MCF 10A (cell line): ENCODE measurements around the gene RNF217. TPM values are rescaled to one million over a fixed set of nuclear protein-coding genes. Genes with fewer than 3 reads are reported as not detected.

Experiments used
- BruUV-seq: library from RNA; stranded (reverse); fragments of 400-500 nt; replicated peaks from 2 replicates; lab custom pipeline; 2021; lab: Mats Ljungman, UMichigan
- CTCF ChIA-PET: fragments of 300-600 bp; sonication (Branson Sonifier 250); formaldehyde crosslinking; extraction: SDS; loops from one replicate; lab custom pipeline; 2021; ENCODE audit warnings: antibody characterized with exemption, inconsistent platforms; lab: Yijun Ruan, JAX
- POLR2A ChIA-PET: fragments of 300-600, 350-650 bp; sonication (Branson Sonifier 250); formaldehyde crosslinking; extraction: SDS; loops from one replicate; lab custom pipeline; 2020; ENCODE audit warnings: antibody characterized with exemption, inconsistent platforms; lab: Yijun Ruan, JAX
- DNase-seq: peaks from one replicate; pipeline ENCODE4 v3.0.0-alpha.2; 2018; ENCODE audit not compliant: unreplicated experiment
- H3K27ac Mint-ChIP-seq: one replicate; pipeline ENCODE4 v1.8.0; 2022; ENCODE audit warnings: mild to moderate bottlenecking, low read depth, mixed read lengths; ENCODE audit not compliant: unreplicated experiment
- H3K27me3 Mint-ChIP-seq: one replicate; pipeline ENCODE4 v1.8.0; 2022; ENCODE audit warnings: mixed read lengths; ENCODE audit not compliant: insufficient read depth, unreplicated experiment
- H3K36me3 Mint-ChIP-seq: one replicate; pipeline ENCODE4 v1.8.0; 2022; ENCODE audit warnings: mild to moderate bottlenecking, moderate library complexity, mixed read lengths; ENCODE audit not compliant: insufficient read depth, unreplicated experiment
- H3K4me1 Mint-ChIP-seq: one replicate; pipeline ENCODE4 v1.8.0; 2022; ENCODE audit warnings: mixed read lengths; ENCODE audit not compliant: insufficient read depth, unreplicated experiment
- H3K4me3 Mint-ChIP-seq: one replicate; pipeline ENCODE4 v1.8.0; 2022; ENCODE audit warnings: mild to moderate bottlenecking, moderate library complexity, mixed read lengths; ENCODE audit not compliant: unreplicated experiment
- H3K9me3 Mint-ChIP-seq: one replicate; pipeline ENCODE4 v1.8.0; 2022; ENCODE audit warnings: mixed read lengths; ENCODE audit not compliant: unreplicated experiment
- intact Hi-C: fragments of 100-400 bp; cut with micrococcal nuclease; formaldehyde crosslinking; loops from 2 replicates; pipeline ENCODE4 v1.14.1; 2022
- total RNA-seq: library from RNA; stranded (reverse); gene quantifications from 2 replicates; pipeline ENCODE4 v1.2.3, GENCODE V29; 2022
- TF ChIP-seq, protein P1 (sequence below): fragments of 200-600 bp; IDR thresholded peaks from one replicate; pipeline ENCODE4 v1.8.0; 2022; ENCODE audit warnings: antibody characterized with exemption, mild to moderate bottlenecking; ENCODE audit not compliant: unreplicated experiment

The RNF217 gene
- total RNA-seq, 1 experiment from 2014 or later, result 24.8 TPM

DNA sequence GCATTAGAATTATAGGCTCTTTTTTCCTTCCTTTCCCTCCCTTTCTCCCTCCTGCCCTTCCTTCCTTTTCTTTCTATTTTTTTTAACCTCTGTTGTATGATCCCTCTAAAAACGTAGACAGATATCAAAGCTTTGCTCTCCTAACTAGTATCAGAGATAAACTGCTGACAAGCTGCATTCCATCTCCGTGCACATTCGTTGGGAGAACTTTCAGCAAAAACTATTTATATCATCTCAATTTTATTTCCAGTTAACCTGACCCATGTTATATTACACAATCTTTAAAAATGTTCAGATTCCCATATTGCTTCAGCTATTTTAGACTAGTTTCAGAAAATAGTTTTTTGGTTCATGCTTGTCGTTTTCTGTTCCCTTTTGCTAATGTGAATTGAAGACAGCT, 47.3 kb downstream of the RNF217 start:
- TF ChIP-seq, protein P1, sequence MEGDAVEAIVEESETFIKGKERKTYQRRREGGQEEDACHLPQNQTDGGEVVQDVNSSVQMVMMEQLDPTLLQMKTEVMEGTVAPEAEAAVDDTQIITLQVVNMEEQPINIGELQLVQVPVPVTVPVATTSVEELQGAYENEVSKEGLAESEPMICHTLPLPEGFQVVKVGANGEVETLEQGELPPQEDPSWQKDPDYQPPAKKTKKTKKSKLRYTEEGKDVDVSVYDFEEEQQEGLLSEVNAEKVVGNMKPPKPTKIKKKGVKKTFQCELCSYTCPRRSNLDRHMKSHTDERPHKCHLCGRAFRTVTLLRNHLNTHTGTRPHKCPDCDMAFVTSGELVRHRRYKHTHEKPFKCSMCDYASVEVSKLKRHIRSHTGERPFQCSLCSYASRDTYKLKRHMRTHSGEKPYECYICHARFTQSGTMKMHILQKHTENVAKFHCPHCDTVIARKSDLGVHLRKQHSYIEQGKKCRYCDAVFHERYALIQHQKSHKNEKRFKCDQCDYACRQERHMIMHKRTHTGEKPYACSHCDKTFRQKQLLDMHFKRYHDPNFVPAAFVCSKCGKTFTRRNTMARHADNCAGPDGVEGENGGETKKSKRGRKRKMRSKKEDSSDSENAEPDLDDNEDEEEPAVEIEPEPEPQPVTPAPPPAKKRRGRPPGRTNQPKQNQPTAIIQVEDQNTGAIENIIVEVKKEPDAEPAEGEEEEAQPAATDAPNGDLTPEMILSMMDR, result no peak
- no TSS peak for BruUV-seq
- Mint-ChIP-seq H3K4me3 (no peak overlapping the region), H3K9me3 (no peaks in the 10 kb centered on the region), H3K27ac (peak overlapping the region; percentile 36), H3K27me3 (no peaks in the 10 kb centered on the region), H3K4me1 (peaks cover 36% of the 10 kb centered on the region), H3K36me3 (peaks cover 11% of the 10 kb centered on the region)
- ChIA-PET CTCF (interaction anchor here (0.6 to 1.3 kb wide), 5 partner anchors 10 to 920 kb away, joined by 3 to 5 read pairs (median 4); no protein-coding TSS in a partner anchor), POLR2A (interaction anchor here (0.6 to 3.0 kb wide), 7 partner anchors 10 to 93 kb away, joined by 3 to 15 read pairs (median 3); no protein-coding TSS in a partner anchor)
- no peak for DNase-seq
- intact Hi-C loops, result no loop called here

DNA sequence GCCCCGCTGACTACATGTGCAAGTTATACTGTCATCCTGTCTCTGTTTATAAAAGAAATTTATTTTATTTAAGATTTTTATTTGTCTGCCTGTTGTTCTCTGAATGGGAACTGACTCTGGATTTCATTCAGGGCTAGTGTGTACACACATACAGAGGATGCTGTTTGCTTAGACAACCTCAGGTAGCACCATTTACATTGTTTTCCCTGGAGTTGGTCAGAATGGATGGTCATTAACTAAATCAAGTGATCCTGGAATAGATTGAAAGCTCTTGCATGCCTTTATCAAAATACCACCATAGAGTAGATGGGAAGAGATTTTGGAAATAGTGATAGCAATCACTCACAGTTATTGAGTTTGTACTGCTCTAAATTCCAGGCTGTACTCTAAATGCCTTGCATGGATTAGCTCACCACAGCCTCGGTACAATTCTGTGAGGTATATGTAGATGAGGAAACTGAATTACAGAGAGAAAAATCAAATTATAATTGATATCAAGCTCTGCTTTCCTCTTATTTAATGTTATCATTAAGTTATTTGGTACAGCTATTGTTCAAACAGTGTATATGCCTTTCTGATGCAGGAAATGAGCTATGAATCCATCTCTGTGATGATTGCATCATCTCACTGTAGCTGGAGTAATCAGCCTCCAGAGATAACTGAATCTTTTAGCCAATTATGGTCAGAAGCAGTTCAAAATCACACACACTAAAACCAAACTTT, 51.9 kb downstream of the RNF217 start:
- peak; percentile 60 for DNase-seq
- H3K9me3 Mint-ChIP-seq, result no peaks in the 10 kb centered on the region
- peak overlapping the region; percentile 2 for H3K27ac Mint-ChIP-seq
- TF ChIP-seq, protein P1, result no peak
- no peaks in the 10 kb centered on the region for H3K27me3 Mint-ChIP-seq
- peaks cover 28% of the 10 kb centered on the region for H3K4me1 Mint-ChIP-seq
- CTCF ChIA-PET, result interaction anchor here (0.6 to 0.9 kb wide), 3 partner anchors 15 to 360 kb away, joined by 3 to 6 read pairs (median 3); no protein-coding TSS in a partner anchor
- POLR2A ChIA-PET, result interaction anchor here (0.9 to 2.7 kb wide), 5 partner anchors 8 to 51 kb away, joined by 3 to 20 read pairs (median 5); partner anchors contain the start of gene RNF217
- H3K36me3 Mint-ChIP-seq, result peaks cover 11% of the 10 kb centered on the region
- TSS peak; percentile 37 for BruUV-seq
- intact Hi-C loops, result no loop called here
- H3K4me3 Mint-ChIP-seq, result no peak overlapping the region

DNA sequence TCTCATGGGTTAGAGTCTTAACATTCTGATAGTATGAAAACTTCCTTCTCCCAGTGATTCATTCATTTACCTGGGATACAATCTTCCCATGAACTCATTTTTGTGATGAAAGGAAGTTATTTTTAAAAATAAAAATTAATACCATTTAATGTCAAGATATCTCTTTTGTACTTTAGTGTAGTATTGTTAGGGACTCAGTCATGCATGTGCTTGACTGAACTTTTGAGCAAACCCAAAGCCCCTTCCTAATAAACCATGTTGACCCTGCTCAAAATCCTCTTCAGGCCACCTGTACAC, 52.4 kb downstream of the RNF217 start:
- Mint-ChIP-seq H3K4me3 (no peak overlapping the region), H3K36me3 (peaks cover 11% of the 10 kb centered on the region), H3K4me1 (peaks cover 23% of the 10 kb centered on the region), H3K27me3 (no peaks in the 10 kb centered on the region), H3K27ac (peak overlapping the region; percentile 2), H3K9me3 (no peaks in the 10 kb centered on the region)
- POLR2A ChIA-PET, result interaction anchor here (0.9 to 2.7 kb wide), 5 partner anchors 9 to 51 kb away, joined by 3 to 20 read pairs (median 5); partner anchors contain the start of gene RNF217
- CTCF ChIA-PET, result interaction anchor here (0.7 to 0.9 kb wide), 2 partner anchors 16 to 27 kb away, joined by 3 to 6 read pairs; no protein-coding TSS in a partner anchor
- DNase-seq, result no peak
- BruUV-seq, result no TSS peak
- TF ChIP-seq, protein P1, result no peak
- intact Hi-C loops, result no loop called here

DNA sequence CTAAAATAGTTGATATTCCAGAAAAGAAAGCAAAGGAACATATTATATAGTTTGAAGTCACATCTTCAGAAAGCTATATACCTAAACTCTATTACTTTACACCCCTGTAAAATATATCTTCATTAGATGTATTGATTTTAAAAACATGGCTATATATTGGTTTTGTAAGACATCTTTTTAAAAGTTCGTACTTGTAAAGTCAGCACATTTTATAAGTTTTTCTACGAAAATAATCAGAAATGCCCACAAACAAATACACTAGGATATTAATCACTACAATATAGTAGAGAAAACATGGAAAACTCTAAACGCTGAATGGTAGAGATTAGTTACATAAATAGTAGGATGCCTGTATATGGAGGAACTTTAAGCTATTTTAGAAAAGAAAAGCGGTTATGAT, 52.9 kb downstream of the RNF217 start:
- intact Hi-C loops, result no loop called here
- H3K27ac Mint-ChIP-seq, result no peak overlapping the region
- no peaks in the 10 kb centered on the region for H3K27me3 Mint-ChIP-seq
- ChIA-PET POLR2A (interaction anchor here (1.1 to 2.7 kb wide), 3 partner anchors 30 to 52 kb away, joined by 3 to 20 read pairs (median 9); partner anchors contain the start of gene RNF217), CTCF (no interaction called here)
- H3K4me1 Mint-ChIP-seq, result peaks cover 19% of the 10 kb centered on the region
- DNase-seq, result no peak
- TF ChIP-seq, protein P1, result no peak
- no TSS peak for BruUV-seq
- no peaks in the 10 kb centered on the region for H3K9me3 Mint-ChIP-seq
- peaks cover 11% of the 10 kb centered on the region for H3K36me3 Mint-ChIP-seq
- no peak overlapping the region for H3K4me3 Mint-ChIP-seq
